OCI-LY1 (cell line): ENCODE results near the gene KIFAP3.

Experiments
- EZH2 ChIP-seq: fragments of 200-600 bp; sonication (generic), shearing (Covaris generic); IDR thresholded peaks from 2 replicates; pipeline ENCODE4 v1.8.0; 2017; ENCODE audit warnings: borderline replicate concordance, mixed run types, mild to moderate bottlenecking, antibody characterized with exemption, low read length, moderate library complexity, mixed read lengths
- TF ChIP-seq, protein P1 (sequence below): fragments of 200-600 bp; sonication (generic), shearing (Covaris generic); IDR thresholded peaks from 2 replicates; pipeline ENCODE4 v1.5.1; 2017; ENCODE audit warnings: mild to moderate bottlenecking, antibody characterized with exemption, low read length, moderate library complexity, mixed read lengths

DNA sequence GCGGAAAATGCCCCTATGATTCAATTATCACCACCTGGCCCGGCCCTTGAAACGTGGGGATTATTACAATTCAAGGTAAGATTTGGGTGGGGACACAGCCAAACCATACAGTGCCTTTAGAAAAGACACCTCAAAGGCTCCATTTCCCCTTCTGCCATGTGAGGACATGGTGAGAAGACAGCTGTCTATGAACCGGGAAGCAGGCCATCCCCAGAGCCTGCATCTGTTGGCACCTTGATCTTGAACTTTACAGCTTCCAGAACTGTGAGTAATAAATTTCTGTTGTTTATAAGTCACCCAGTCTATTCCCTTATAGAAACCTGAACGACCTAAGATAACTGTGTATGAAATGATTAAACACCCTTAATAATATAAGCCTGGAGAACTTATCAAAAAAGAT is 61.6 kb downstream of the KIFAP3 start:
- TF ChIP-seq, protein P1, sequence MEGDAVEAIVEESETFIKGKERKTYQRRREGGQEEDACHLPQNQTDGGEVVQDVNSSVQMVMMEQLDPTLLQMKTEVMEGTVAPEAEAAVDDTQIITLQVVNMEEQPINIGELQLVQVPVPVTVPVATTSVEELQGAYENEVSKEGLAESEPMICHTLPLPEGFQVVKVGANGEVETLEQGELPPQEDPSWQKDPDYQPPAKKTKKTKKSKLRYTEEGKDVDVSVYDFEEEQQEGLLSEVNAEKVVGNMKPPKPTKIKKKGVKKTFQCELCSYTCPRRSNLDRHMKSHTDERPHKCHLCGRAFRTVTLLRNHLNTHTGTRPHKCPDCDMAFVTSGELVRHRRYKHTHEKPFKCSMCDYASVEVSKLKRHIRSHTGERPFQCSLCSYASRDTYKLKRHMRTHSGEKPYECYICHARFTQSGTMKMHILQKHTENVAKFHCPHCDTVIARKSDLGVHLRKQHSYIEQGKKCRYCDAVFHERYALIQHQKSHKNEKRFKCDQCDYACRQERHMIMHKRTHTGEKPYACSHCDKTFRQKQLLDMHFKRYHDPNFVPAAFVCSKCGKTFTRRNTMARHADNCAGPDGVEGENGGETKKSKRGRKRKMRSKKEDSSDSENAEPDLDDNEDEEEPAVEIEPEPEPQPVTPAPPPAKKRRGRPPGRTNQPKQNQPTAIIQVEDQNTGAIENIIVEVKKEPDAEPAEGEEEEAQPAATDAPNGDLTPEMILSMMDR: no peak
- TF ChIP-seq EZH2: no peak
